CD4-positive, alpha-beta T cell (primary cell): ENCODE measurements around the gene TMEM45A. TPM values are rescaled to one million over a fixed set of nuclear protein-coding genes. Genes with fewer than 3 reads are reported as not detected.

Experiments
- ATAC-seq: fragments of 200-7000 bp; cut with Tn5 transposase; one replicate; pipeline ENCODE4 v1.10.0; 2022; ENCODE audit warnings: mild to moderate bottlenecking; ENCODE audit not compliant: poor library complexity
- CTCF ChIA-PET: fragments of 350-600 bp; sonication (Branson Sonifier 250); formaldehyde crosslinking; loops from one replicate; lab custom pipeline; 2021; ENCODE audit warnings: antibody characterized with exemption, inconsistent platforms; lab: Charles Lee
- POLR2A ChIA-PET: fragments of 350-600 bp; sonication (Branson Sonifier 250); formaldehyde crosslinking; loops from one replicate; lab custom pipeline; 2021; ENCODE audit warnings: antibody characterized with exemption, inconsistent platforms; lab: Charles Lee
- DNase-seq, 14 experiments: peaks; one replicate each; pipeline ENCODE4 v3.0.0-alpha.2; 2013 to 2020; ENCODE audit warnings: mixed read lengths in 2 of 14
- H3K27ac ChIP-seq, 2 donors: one replicate each; pipeline versions ENCODE4 v1.5.1 to v1.7.0; 2013; ENCODE audit warnings: low read length in 2 of 2, low read depth in 1 of 2, mild to moderate bottlenecking in 1 of 2
- H3K27me3 ChIP-seq, 2 experiments: 1 replicate in 1 of 2; 2 replicates in 1 of 2; pipeline versions ENCODE4 v1.6.1 to v1.7.0; 2013; ENCODE audit warnings: low read length in 2 of 2, control low read depth in 1 of 2, mild to moderate bottlenecking in 1 of 2, moderate library complexity in 1 of 2; ENCODE audit not compliant: insufficient read depth in 2 of 2, control insufficient read depth in 1 of 2
- H3K36me3 ChIP-seq: one replicate; pipeline ENCODE4 v1.6.1; 2013; ENCODE audit warnings: low read length, control low read depth; ENCODE audit not compliant: insufficient read depth
- H3K4me1 ChIP-seq: one replicate; pipeline ENCODE4 v1.6.1; 2013; ENCODE audit warnings: low read length, control low read depth; ENCODE audit not compliant: insufficient read depth
- H3K4me3 ChIP-seq: one replicate; pipeline ENCODE4 v1.5.1; 2013; ENCODE audit warnings: mild to moderate bottlenecking, low read length, moderate library complexity
- H3K9me3 ChIP-seq, 2 experiments: 1 replicate in 1 of 2; 2 replicates in 1 of 2; pipeline versions ENCODE4 v1.6.1 to v1.7.0; 2013; ENCODE audit warnings: low read length in 2 of 2, mild to moderate bottlenecking in 2 of 2, control low read depth in 1 of 2, moderate library complexity in 1 of 2; ENCODE audit not compliant: control insufficient read depth in 1 of 2, insufficient read depth in 1 of 2
- H3K27ac Mint-ChIP-seq: one replicate; pipeline ENCODE4 v1.8.0; 2020; ENCODE audit warnings: mixed read lengths
- H3K27me3 Mint-ChIP-seq: one replicate; pipeline ENCODE4 v1.8.0; 2021; ENCODE audit warnings: mixed read lengths
- H3K36me3 Mint-ChIP-seq: one replicate; pipeline ENCODE4 v1.8.0; 2021; ENCODE audit warnings: low read depth, mixed read lengths
- H3K4me1 Mint-ChIP-seq: one replicate; pipeline ENCODE4 v1.8.0; 2021; ENCODE audit warnings: low read depth, mixed read lengths
- H3K4me3 Mint-ChIP-seq: one replicate; pipeline ENCODE4 v1.8.0; 2020; ENCODE audit warnings: mild to moderate bottlenecking, mixed read lengths
- H3K9me3 Mint-ChIP-seq: one replicate; pipeline ENCODE4 v1.8.0; 2020; ENCODE audit warnings: mixed read lengths
- intact Hi-C, 2 experiments: fragments of 100-400 bp; cut with DNase I in 1 of 2; cut with micrococcal nuclease in 1 of 2; formaldehyde crosslinking; loops; one replicate each; pipeline versions ENCODE4 v1.15.1 to v1.9.0; 2023 to 2025; cut with DNase I, micrococcal nuclease
- total RNA-seq, 174 experiments: library from RNA in 2 of 174; stranded (reverse) in 2 of 174; gene quantifications; one replicate each; pipeline ENCODE4 v1.2.3 and lab custom pipeline; 2021 to 2026
- TF ChIP-seq, protein P1 (sequence below): fragments of 200-600 bp; IDR thresholded peaks from one replicate; pipeline ENCODE4 v1.8.0; 2022; ENCODE audit warnings: antibody characterized with exemption, mild to moderate bottlenecking

TMEM45A gene
- total RNA-seq, 2 experiments from 2014 or later, result 0.08 TPM; not detected in 1

DNA sequence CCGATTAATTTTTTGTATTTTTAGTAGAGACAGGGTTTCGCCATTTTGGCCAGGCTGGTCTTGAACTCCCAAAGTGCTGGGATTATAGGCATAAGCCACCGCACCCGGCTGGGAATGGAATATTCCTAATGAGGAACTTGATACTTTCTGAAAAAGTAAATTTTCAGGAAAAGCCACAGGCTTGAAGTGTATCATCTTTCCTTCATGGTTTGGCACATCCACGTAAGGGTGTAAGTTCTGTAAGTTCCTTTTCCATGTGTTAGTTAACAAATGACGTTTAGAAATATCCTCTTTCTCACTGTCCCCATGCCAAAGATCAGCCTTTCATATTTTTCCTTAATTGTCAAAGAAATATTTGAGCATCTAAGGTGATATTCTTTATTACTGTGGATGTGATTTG is 24.9 kb downstream of the TMEM45A start:
- TF ChIP-seq, protein P1, sequence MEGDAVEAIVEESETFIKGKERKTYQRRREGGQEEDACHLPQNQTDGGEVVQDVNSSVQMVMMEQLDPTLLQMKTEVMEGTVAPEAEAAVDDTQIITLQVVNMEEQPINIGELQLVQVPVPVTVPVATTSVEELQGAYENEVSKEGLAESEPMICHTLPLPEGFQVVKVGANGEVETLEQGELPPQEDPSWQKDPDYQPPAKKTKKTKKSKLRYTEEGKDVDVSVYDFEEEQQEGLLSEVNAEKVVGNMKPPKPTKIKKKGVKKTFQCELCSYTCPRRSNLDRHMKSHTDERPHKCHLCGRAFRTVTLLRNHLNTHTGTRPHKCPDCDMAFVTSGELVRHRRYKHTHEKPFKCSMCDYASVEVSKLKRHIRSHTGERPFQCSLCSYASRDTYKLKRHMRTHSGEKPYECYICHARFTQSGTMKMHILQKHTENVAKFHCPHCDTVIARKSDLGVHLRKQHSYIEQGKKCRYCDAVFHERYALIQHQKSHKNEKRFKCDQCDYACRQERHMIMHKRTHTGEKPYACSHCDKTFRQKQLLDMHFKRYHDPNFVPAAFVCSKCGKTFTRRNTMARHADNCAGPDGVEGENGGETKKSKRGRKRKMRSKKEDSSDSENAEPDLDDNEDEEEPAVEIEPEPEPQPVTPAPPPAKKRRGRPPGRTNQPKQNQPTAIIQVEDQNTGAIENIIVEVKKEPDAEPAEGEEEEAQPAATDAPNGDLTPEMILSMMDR, result no peak
- Mint-ChIP-seq H3K27me3 (no peaks in the 10 kb centered on the region), H3K27ac (no peak overlapping the region), H3K4me3 (no peak overlapping the region), H3K36me3 (no peaks in the 10 kb centered on the region), H3K4me1 (no peaks in the 10 kb centered on the region), H3K9me3 (no peaks in the 10 kb centered on the region)
- Histone ChIP-seq H3K27ac (no peak overlapping the region), H3K4me3 (no peak overlapping the region), H3K36me3 (no peaks in the 10 kb centered on the region), H3K27me3 (no peaks in the 10 kb centered on the region), H3K9me3 (no peaks in the 10 kb centered on the region), H3K4me1 (no peaks in the 10 kb centered on the region)
- ChIA-PET CTCF (no interaction called here), POLR2A (no interaction called here)
- intact Hi-C loops, result no loop called here
- DNase-seq, result no peak
- ATAC-seq, result no peak

DNA sequence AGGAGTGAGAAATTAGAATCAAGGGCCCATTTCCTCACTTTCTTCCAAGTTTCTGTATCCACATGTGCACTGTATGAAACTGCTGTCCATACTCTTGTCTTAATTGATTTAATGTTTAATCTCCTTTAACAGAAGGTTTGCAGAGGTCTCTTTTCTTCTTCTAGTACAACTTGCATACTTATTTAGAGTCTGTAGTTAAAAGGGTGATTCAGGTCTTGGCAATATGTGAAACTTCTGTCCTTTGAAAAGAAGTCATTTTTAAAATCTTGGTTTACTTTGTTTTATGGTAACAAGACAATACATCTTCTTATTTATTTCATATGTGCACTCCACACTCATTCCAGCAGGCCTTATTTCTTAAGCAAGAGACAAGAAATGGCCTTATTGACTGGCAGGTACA is 25.8 kb downstream of the TMEM45A start:
- no peaks in the 10 kb centered on the region for H3K4me1 ChIP-seq
- Mint-ChIP-seq H3K4me3 (no peak overlapping the region), H3K27ac (no peak overlapping the region)

DNA sequence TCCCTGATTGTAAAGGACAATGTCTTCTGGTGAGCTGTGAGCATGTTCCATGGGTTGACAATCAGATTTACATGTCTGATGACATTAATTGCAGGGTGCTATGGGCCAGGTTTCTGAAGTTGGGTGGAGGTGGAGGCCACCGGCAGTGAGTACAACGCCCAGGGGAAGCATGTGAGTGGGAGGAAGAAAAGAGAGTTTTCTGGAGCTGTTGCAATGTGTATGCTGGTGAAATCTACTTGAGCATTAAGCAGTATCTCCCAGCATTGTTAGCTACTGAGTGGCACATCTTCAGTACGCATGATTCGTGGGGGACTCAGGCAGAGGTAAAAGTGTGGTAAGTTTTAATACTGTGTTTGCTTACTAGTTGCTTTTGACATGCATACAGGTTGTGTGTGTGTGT is 26.6 kb downstream of the TMEM45A start:
- Histone ChIP-seq H3K4me3 (no peak overlapping the region), H3K9me3 (no peaks in the 10 kb centered on the region), H3K27me3 (no peaks in the 10 kb centered on the region), H3K36me3 (no peaks in the 10 kb centered on the region), H3K27ac (no peak overlapping the region), H3K4me1 (no peaks in the 10 kb centered on the region)
- intact Hi-C loops, result no loop called here
- Mint-ChIP-seq H3K27me3 (no peaks in the 10 kb centered on the region), H3K9me3 (no peaks in the 10 kb centered on the region), H3K36me3 (no peaks in the 10 kb centered on the region), H3K4me1 (no peaks in the 10 kb centered on the region), H3K4me3 (no peak overlapping the region), H3K27ac (no peak overlapping the region)
- ChIA-PET CTCF (no interaction called here), POLR2A (no interaction called here)
- no peak for DNase-seq
- no peak for ATAC-seq
- TF ChIP-seq, protein P1, result no peak

More for the DNA sequence above, 25.8 kb downstream of the TMEM45A start:
- H3K9me3 ChIP-seq, result no peaks in the 10 kb centered on the region
- H3K27me3 ChIP-seq, result no peaks in the 10 kb centered on the region
- ChIA-PET POLR2A (no interaction called here), CTCF (no interaction called here)
- no peaks in the 10 kb centered on the region for H3K36me3 Mint-ChIP-seq
- H3K27me3 Mint-ChIP-seq, result no peaks in the 10 kb centered on the region
- no peak overlapping the region for H3K27ac ChIP-seq
- H3K4me1 Mint-ChIP-seq, result no peaks in the 10 kb centered on the region
- ATAC-seq, result no peak
- H3K36me3 ChIP-seq, result no peaks in the 10 kb centered on the region
- H3K9me3 Mint-ChIP-seq, result no peaks in the 10 kb centered on the region
- intact Hi-C loops, result no loop called here
- no peak for DNase-seq
- no peak overlapping the region for H3K4me3 ChIP-seq
- TF ChIP-seq, protein P1, result no peak
